ENCODE measurements around the gene ANKLE2. TPM values are rescaled to one million over a fixed set of nuclear protein-coding genes. Genes with fewer than 3 reads are reported as not detected.

The ANKLE2 gene
- total and polyA plus RNA-seq, 4 donors: 8.4 to 24.1 (median 15.4) TPM

GRCh38 chr12:132803125-132803524 is 41.5 kb upstream of the ANKLE2 start:
- H3K4me3 ChIP-seq (ENCODE audit: low read depth in 1 of 3, low read length in 3 of 3): no peak overlapping the region
- no peak for TF ChIP-seq REST (IDR thresholded peaks at IDR 0.05)
- TF ChIP-seq CTCF (IDR thresholded peaks at IDR 0.05; ENCODE audit: low read depth, low read length, missing input control): no peak
- no peak for TF ChIP-seq NR2F2 (IDR thresholded peaks at IDR 0.05)
- no peak for TF ChIP-seq FOXA2 (IDR thresholded peaks at IDR 0.05)
- TF ChIP-seq ZBTB33 (IDR thresholded peaks at IDR 0.05): no peak
- TF ChIP-seq RAD21 (IDR thresholded peaks at IDR 0.05): no peak
- TF ChIP-seq HNF4G (IDR thresholded peaks at IDR 0.05): no peak
- TF ChIP-seq GABPA (IDR thresholded peaks at IDR 0.05 in 1 of 2, conservative IDR thresholded peaks at IDR 0.05 in 1 of 2): no peak
- no peak for TF ChIP-seq TAF1 (conservative IDR thresholded peaks at IDR 0.05)
- no peak for TF ChIP-seq RXRA (IDR thresholded peaks at IDR 0.05)
- TF ChIP-seq FOXA1 (IDR thresholded peaks at IDR 0.05): no peak
- TF ChIP-seq HNF4A (conservative IDR thresholded peaks at IDR 0.05): no peak
- no peak for TF ChIP-seq ATF3 (IDR thresholded peaks at IDR 0.05)
- TF ChIP-seq JUND (IDR thresholded peaks at IDR 0.05): no peak
- TF ChIP-seq YY1 (IDR thresholded peaks at IDR 0.05): no peak
- no peak for TF ChIP-seq SP1 (IDR thresholded peaks at IDR 0.05)
- no peak for TF ChIP-seq EGR1 (IDR thresholded peaks at IDR 0.05; ENCODE audit: low read depth in 2 of 2)
- TF ChIP-seq MAX (IDR thresholded peaks at IDR 0.05): no peak
- H3K4me1 ChIP-seq (ENCODE audit: control insufficient read depth in 4 of 4, insufficient read depth in 4 of 4, low read length in 3 of 4): no peaks in the 10 kb centered on the region
- H3K9me3 ChIP-seq (ENCODE audit: control insufficient read depth in 4 of 4, low read length in 3 of 4): no peaks in the 10 kb centered on the region
- H3K9ac ChIP-seq (ENCODE audit: low read depth in 1 of 2, low read length in 2 of 2): no peak overlapping the region
- WGBS: 97% methylated on average over 14 of the region's 14 CpGs
- no peaks in the 10 kb centered on the region for H3K27me3 ChIP-seq (ENCODE audit: control insufficient read depth in 4 of 4, insufficient read depth in 4 of 4, low read length in 3 of 4)
- H3K36me3 ChIP-seq (ENCODE audit: control insufficient read depth in 4 of 4, insufficient read depth in 3 of 4, low read depth in 1 of 4, low read length in 3 of 4): peaks cover 21 to 87% (median 53%) of the 10 kb centered on the region in 4 donors
- H3K27ac ChIP-seq (ENCODE audit: low read depth in 1 of 2, low read length in 2 of 2): no peak overlapping the region
- no peak for DNase-seq (ENCODE audit: low spot score)
